Urinary bladder (tissue), 4 donors: ENCODE data around the gene ZSWIM3. TPM values are rescaled to one million over a fixed set of nuclear protein-coding genes. Genes with fewer than 3 reads are reported as not detected.

Experiments used
- DNase-seq: peaks from one replicate; pipeline ENCODE4 v3.0.0-alpha.2; 2015; ENCODE audit errors: extremely low spot score
- H3K27ac ChIP-seq: one replicate; pipeline ENCODE4 v1.5.1; 2013; ENCODE audit warnings: low read depth, mild to moderate bottlenecking, moderate library complexity
- H3K36me3 ChIP-seq: one replicate; pipeline ENCODE4 v1.6.1; 2013; ENCODE audit warnings: mild to moderate bottlenecking, moderate library complexity; ENCODE audit not compliant: insufficient read depth
- H3K4me1 ChIP-seq: one replicate; pipeline ENCODE4 v1.6.1; 2013; ENCODE audit warnings: mild to moderate bottlenecking, moderate library complexity; ENCODE audit not compliant: insufficient read depth
- H3K4me3 ChIP-seq: one replicate; pipeline ENCODE4 v1.5.1; 2013; ENCODE audit warnings: low read depth, low read length
- WGBS: extraction: QIAGEN DNeasy Blood & Tissue Kit; methylation state at CpG from one replicate; pipeline ENCODE4 v1.1.7; 2013; 5-methylcytosine and 5-hydroxymethylcytosine counted together
- polyA plus RNA-seq: library from polyadenylated mRNA; stranded (reverse); fragments of 200-250 nt; gene quantifications from one replicate; pipeline ENCODE4 v1.2.3, GENCODE V29; 2013
- total RNA-seq: library from RNA; depleted of rRNA; stranded (reverse); fragments of >200 nt; gene quantifications from one replicate; pipeline ENCODE4 v1.2.3, GENCODE V29; 2014
- donor health status: healthy with polysubstance abuse.
- donor health status: healthy.

The ZSWIM3 gene
- total and polyA plus RNA-seq, 2 donors: 2.7 to 5.6 TPM

- H3K36me3 ChIP-seq: no peaks in the 10 kb centered on the region
- 14% methylated on average over 1 of the region's 1 CpG for whole genome bisulfite sequencing
- no peak for DNase-seq
- H3K4me1 ChIP-seq: no peaks in the 10 kb centered on the region
- H3K4me3 ChIP-seq: no peak overlapping the region
- H3K27ac ChIP-seq: no peak overlapping the region
Observed at GRCh38 chr20:45836841-45837240, 20.6 kb upstream of the ZSWIM3 start.

DNA sequence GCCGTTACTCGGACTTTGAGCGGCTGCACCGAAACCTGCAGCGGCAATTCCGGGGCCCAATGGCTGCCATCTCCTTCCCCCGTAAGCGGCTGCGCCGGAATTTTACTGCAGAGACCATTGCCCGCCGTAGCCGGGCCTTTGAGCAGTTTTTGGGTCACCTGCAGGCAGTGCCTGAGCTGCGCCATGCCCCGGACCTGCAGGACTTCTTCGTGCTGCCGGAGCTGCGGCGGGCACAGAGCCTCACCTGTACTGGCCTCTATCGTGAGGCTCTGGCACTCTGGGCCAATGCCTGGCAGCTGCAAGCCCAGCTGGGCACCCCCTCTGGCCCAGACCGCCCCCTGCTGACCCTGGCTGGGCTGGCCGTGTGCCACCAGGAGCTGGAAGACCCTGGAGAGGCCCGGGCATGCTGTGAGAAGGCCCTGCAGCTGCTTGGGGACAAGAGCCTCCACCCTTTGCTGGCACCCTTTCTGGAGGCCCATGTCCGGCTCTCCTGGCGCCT, 16.7 kb upstream of the ZSWIM3 start:
- 89% methylated on average over 25 of the region's 25 CpGs for WGBS
- DNase-seq: no peak
- Histone ChIP-seq H3K36me3 (no peaks in the 10 kb centered on the region), H3K4me1 (no peaks in the 10 kb centered on the region), H3K4me3 (no peak overlapping the region), H3K27ac (no peak overlapping the region)

DNA sequence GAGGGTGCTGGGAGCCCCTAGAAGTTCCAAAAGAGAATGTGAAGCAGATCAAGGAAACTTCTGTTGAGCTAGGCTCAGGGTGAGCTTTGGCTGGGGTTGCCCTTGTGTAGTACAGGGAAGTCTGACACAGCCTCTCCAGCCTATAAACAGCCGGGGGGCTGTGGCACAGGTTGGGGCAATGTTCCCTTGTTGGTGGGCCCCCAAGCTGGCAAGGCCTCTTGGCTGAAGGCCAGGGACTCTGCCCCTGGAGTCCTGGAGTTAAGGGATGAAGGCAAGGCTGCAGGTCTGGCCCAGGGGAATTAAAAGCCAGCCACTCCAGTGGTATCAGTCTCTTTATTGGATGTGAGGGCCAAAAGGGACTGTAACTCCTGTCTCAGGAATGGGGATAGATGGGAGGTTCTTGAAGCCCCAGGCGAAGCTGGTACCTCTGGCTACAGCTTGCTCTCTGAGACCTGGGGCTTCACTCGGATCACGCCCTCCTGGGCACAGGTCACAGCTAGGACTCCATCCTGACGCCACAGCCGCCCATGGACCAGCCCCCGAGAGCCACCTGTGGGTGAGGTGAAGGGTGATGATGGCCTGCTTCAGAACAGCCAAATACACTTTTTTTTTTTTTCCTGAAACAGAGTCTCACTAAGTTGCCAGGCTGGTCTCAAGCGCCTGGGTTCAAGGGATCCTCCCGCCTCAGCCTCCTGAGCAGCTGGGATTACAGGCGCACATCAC, 15.8 kb upstream of the ZSWIM3 start:
- Histone ChIP-seq H3K27ac (no peak overlapping the region), H3K36me3 (no peaks in the 10 kb centered on the region)

DNA sequence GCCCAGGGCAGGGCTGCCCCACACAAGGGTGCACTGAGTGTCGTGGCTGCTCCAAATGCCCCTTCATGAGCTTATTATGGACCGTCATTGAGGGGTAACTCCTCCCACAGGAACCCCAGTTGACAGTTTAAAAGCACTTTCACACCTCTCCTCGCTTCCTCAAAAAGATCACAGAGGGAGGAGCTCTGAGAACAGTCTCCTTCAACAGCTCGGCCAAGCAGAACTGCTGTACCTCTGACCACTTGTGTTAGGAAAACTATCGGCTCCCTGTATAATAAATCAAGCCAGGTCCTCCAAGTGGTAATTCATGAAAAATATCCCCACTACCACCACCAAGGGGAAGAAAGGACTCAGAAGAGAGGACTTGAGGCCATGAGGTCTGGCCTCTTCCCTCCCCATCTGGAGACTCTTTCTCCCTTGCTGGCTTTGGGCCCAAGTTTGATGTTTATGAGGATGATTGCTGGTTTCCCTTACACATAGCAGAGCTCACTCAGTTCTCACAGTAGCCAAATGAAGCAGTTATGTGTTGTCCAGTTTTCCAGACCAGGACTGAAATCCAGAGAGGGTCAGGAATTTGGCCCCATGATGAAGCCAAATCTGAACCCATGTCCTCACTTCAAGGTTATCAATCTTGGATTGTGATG, 15.1 kb upstream of the ZSWIM3 start:
- Histone ChIP-seq H3K27ac (no peak overlapping the region), H3K4me3 (no peak overlapping the region), H3K36me3 (no peaks in the 10 kb centered on the region), H3K4me1 (no peaks in the 10 kb centered on the region)
- DNase-seq: no peak
- 37% methylated on average over 5 of the region's 5 CpGs for WGBS

More for the DNA sequence above, 15.8 kb upstream of the ZSWIM3 start:
- Histone ChIP-seq H3K4me1 (no peaks in the 10 kb centered on the region), H3K4me3 (no peak overlapping the region)
- no peak for DNase-seq
- WGBS: 90% methylated on average over 10 of the region's 10 CpGs

- DNase-seq: no peak
- Histone ChIP-seq H3K27ac (no peak overlapping the region), H3K36me3 (no peaks in the 10 kb centered on the region), H3K4me3 (no peak overlapping the region), H3K4me1 (no peaks in the 10 kb centered on the region)
- 93% methylated on average over 14 of the region's 14 CpGs for WGBS
Observed at GRCh38 chr20:45843506-45843905, 13.9 kb upstream of the ZSWIM3 start.

DNA sequence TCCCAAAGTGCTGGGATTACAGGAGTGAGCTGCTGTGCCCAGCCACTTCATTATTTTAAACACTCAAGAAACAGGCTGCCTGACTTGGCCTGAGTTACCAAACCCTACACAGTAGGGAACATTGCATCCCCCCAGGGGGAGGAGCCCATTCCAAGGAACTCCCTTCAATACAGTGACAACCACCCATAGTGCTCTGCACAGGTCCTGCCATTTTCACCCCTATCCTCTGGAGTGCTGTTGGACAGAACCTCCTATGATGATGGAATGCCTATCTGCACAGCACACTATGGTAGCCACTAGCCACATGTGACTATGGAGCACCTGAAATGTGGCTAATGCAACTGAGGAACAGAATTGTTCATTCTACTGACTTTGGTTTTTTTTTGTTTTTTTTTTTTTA, 12.0 kb upstream of the ZSWIM3 start:
- H3K4me3 ChIP-seq: no peak overlapping the region
- no peak for DNase-seq
- H3K27ac ChIP-seq: no peak overlapping the region
- H3K4me1 ChIP-seq: no peaks in the 10 kb centered on the region
- no peaks in the 10 kb centered on the region for H3K36me3 ChIP-seq

DNA sequence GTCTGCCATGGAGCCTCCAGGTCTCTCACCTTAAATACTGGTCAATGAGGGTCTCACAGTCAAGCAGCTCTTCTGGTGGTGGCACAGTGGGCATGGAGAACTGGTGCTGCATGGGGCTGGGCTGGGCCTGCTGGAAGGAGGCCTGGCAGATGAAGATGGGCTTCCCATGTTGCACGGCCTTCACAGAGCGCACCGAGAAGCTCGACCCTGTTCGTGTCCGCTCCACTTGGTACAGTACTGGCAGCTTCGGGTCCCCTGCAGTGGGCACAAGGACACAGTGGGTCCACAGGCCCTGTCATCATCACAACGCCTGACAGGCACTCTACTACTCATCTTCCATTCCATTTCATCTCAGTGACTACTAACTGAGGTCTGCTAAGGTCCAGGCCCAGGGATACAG, 9.0 kb upstream of the ZSWIM3 start:
- 95% methylated on average over 8 of the region's 8 CpGs for WGBS
- Histone ChIP-seq H3K27ac (no peak overlapping the region), H3K4me3 (no peak overlapping the region), H3K36me3 (no peaks in the 10 kb centered on the region), H3K4me1 (no peaks in the 10 kb centered on the region)
- DNase-seq: no peak

DNA sequence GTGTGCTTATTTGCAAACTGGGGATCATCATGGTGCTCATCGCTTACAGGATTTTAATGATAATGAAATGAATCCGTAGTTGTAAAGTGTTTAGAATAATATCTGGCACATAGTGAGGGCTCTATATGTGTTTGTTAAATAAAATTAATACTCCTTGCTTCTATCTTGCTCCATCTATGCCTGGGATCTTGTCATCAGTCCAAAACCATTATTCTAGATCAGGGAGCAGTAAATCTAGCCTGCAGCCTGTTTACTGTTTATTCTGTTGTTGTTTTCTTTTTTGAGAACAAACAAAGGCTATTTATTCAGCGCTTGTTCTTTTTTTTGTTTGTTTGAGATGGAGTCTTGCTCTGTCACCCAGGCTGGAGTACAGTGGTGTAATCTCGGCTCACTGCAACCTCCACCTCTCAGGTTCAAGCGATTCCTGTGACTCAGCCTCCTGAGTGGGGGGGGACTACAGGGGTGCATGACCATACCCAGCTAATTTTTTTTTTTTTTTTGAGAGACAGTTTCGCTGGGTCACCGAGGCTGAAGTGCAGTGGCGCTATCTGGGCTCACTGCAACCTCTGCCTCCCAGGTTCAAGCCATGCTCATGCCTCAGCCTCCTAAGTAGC, 8.3 kb upstream of the ZSWIM3 start:
- Histone ChIP-seq H3K4me3 (no peak overlapping the region), H3K36me3 (no peaks in the 10 kb centered on the region), H3K4me1 (no peaks in the 10 kb centered on the region), H3K27ac (no peak overlapping the region)
- DNase-seq: no peak
- 92% methylated on average over 8 of the region's 8 CpGs for WGBS

GRCh38 chr20:45850238-45850637, 7.2 kb upstream of the ZSWIM3 start:
- 94% methylated on average over 2 of the region's 2 CpGs for WGBS
- Histone ChIP-seq H3K4me1 (peaks cover 3% of the 10 kb centered on the region), H3K4me3 (no peak overlapping the region), H3K36me3 (no peaks in the 10 kb centered on the region), H3K27ac (no peak overlapping the region)
- DNase-seq: no peak

DNA sequence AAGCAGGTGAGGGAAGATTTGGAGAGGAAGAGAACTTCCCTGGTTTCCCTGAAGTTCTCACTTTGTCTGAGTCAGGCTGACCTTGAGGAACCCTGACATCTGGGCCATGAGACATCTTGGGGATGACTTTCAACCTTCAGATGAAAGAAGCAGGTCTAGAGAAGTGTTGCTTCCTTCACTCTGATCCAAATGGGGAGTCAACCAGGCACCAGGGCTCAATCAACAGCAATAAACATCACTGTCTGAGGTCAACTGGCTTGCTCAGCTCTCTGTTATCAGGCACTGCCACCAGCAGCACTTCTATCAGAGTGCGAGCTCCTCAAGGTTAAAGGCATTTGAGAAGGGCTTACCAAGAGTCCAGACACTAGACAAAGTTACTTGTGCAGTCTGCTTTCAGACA, 6.5 kb upstream of the ZSWIM3 start:
- WGBS: 95% methylated on average over 1 of the region's 1 CpG
- H3K4me1 ChIP-seq: peaks cover 3% of the 10 kb centered on the region
- no peak for DNase-seq
- H3K4me3 ChIP-seq: no peak overlapping the region
- no peaks in the 10 kb centered on the region for H3K36me3 ChIP-seq
- no peak overlapping the region for H3K27ac ChIP-seq

GRCh38 chr20:45851501-45851900, 5.9 kb upstream of the ZSWIM3 start:
- no peaks in the 10 kb centered on the region for H3K36me3 ChIP-seq
- peaks cover 3% of the 10 kb centered on the region for H3K4me1 ChIP-seq
- no peak for DNase-seq
- H3K4me3 ChIP-seq: no peak overlapping the region
- no peak overlapping the region for H3K27ac ChIP-seq

- Histone ChIP-seq H3K4me3 (no peak overlapping the region), H3K27ac (no peak overlapping the region), H3K36me3 (no peaks in the 10 kb centered on the region), H3K4me1 (peaks cover 3% of the 10 kb centered on the region)
- 93% methylated on average over 6 of the region's 6 CpGs for WGBS
- no peak for DNase-seq
Observed at GRCh38 chr20:45852326-45852725, 5.1 kb upstream of the ZSWIM3 start.

DNA sequence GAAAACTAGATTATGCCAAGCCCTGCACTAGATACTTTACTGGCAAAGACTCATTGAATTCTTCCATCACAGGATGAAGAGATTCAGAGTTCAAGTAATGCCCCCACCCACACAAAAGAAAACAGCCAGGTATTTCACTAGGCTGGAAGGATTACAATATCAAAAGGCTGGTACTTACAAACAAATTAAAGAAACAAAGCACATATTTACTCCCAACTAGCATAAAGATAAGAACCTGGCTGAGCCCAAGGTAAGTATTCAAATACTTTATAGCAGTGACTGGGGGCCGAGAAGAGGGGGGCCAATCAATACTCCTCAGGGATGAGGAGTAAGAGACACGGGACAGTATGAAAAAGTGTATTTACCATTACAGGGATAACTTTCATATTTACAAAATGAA, 3.9 kb upstream of the ZSWIM3 start:
- Histone ChIP-seq H3K27ac (no peak overlapping the region), H3K4me3 (no peak overlapping the region), H3K36me3 (no peaks in the 10 kb centered on the region), H3K4me1 (peaks cover 3% of the 10 kb centered on the region)
- WGBS: 65% methylated on average over 2 of the region's 2 CpGs
- no peak for DNase-seq

DNA sequence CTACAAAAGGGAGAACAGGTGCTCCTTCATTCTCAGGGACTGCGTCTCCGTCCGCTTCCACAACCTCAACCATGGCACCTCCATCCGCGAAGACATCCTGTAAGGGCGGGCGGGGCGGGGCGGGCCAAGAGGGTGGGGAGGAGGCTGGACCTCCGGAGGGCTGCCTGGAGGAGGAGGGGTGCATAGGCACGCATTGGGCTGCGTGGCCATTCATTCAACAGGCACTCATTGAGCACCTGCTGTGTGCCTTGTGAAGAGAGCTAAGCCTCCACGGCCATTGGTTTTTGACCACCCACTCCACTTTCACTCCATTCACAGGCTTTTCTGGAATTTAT, 435 bp downstream of the ZSWIM3 start:
- no peak for DNase-seq
- H3K4me1 ChIP-seq: peaks cover 3% of the 10 kb centered on the region
- peak overlapping the region; percentile 68 for H3K27ac ChIP-seq
- H3K36me3 ChIP-seq: no peaks in the 10 kb centered on the region
- WGBS: 8% methylated on average over 13 of the region's 13 CpGs
- H3K4me3 ChIP-seq: peak overlapping the region; percentile 91
